Hematopoietic multipotent progenitor cell (in vitro differentiated cells): ENCODE measurements around the gene EEFSEC. TPM values are rescaled to one million over a fixed set of nuclear protein-coding genes. Genes with fewer than 3 reads are reported as not detected.

Source experiments
- DNase-seq, 3 donors: peaks; one replicate each; pipeline ENCODE4 v3.0.0-alpha.2; 2011 to 2015; ENCODE audit warnings: low read depth in 2 of 3, low spot score in 2 of 3
- total RNA-seq: library from RNA; depleted of rRNA; stranded (reverse); fragments of >200 nt; gene quantifications from one replicate; pipeline ENCODE4 v1.2.3, GENCODE V29; 2012

EEFSEC gene
- total RNA-seq, 1 donor: 27.5 TPM

GRCh38 chr3:128239304-128239703 lies 86.0 kb downstream of the EEFSEC start:
- DNase-seq: no peak

- DNase-seq: no peak
Measured at GRCh38 chr3:128240232-128240631, 87.0 kb downstream of the EEFSEC start.

- DNase-seq: no peak
Measured at GRCh38 chr3:128241741-128242140, 88.5 kb downstream of the EEFSEC start.

GRCh38 chr3:128242818-128243601 lies 89.7 kb downstream of the EEFSEC start:
- DNase-seq: no peak

GRCh38 chr3:128243602-128244504 lies 90.6 kb downstream of the EEFSEC start:
- DNase-seq: no peak

- no peak for DNase-seq
Measured at GRCh38 chr3:128245460-128245859, 92.2 kb downstream of the EEFSEC start.

- DNase-seq: no peak
Measured at GRCh38 chr3:128247666-128248409, 94.6 kb downstream of the EEFSEC start.

GRCh38 chr3:128252083-128252482 lies 98.8 kb downstream of the EEFSEC start:
- no peak for DNase-seq

- DNase-seq: no peak
Measured at GRCh38 chr3:128253150-128253549, 99.9 kb downstream of the EEFSEC start.

GRCh38 chr3:128254066-128254590 lies 100.8 kb downstream of the EEFSEC start:
- no peak for DNase-seq

- DNase-seq: no peak
Measured at GRCh38 chr3:128254967-128255366, 101.7 kb downstream of the EEFSEC start.

- DNase-seq: no peak
Measured at GRCh38 chr3:128256131-128256530, 102.8 kb downstream of the EEFSEC start.

- DNase-seq: no peak
Measured at GRCh38 chr3:128257632-128258031, 104.4 kb downstream of the EEFSEC start.

- DNase-seq: no peak
Measured at GRCh38 chr3:128260275-128260674, 107.0 kb downstream of the EEFSEC start.

GRCh38 chr3:128262457-128262856 lies 109.2 kb downstream of the EEFSEC start:
- DNase-seq: no peak

GRCh38 chr3:128263118-128263517 lies 109.8 kb downstream of the EEFSEC start:
- no peak for DNase-seq

GRCh38 chr3:128263946-128264345 lies 110.7 kb downstream of the EEFSEC start:
- no peak for DNase-seq

- no peak for DNase-seq
Measured at GRCh38 chr3:128266453-128266852, 113.2 kb downstream of the EEFSEC start.

GRCh38 chr3:128267541-128267940 lies 114.3 kb downstream of the EEFSEC start:
- no peak for DNase-seq

GRCh38 chr3:128269006-128269775 lies 115.9 kb downstream of the EEFSEC start:
- no peak for DNase-seq
